Naive thymus-derived CD4-positive, alpha-beta T cell (primary cell): Measurements from ENCODE around the gene ABHD12B. TPM values are rescaled to one million over a fixed set of nuclear protein-coding genes. Genes with fewer than 3 reads are reported as not detected.

ENCODE experiments used
- ATAC-seq: fragments of 150-1000 bp; cut with Tn5 transposase; 2 replicates; pipeline ENCODE4 v1.10.0; 2021; ENCODE audit warnings: mild to moderate bottlenecking, moderate library complexity
- CTCF ChIA-PET: fragments of 350-600 bp; sonication (Branson Sonifier 250); formaldehyde crosslinking; loops from one replicate; lab custom pipeline; 2021; ENCODE audit warnings: antibody characterized with exemption; lab: Charles Lee
- POLR2A ChIA-PET: fragments of 350-600 bp; sonication (Branson Sonifier 250); formaldehyde crosslinking; loops from one replicate; lab custom pipeline; 2021; ENCODE audit warnings: antibody characterized with exemption, inconsistent platforms; lab: Charles Lee
- DNase-seq, 9 donors: peaks; one replicate each; pipeline versions ENCODE4 v3.0.0 to v3.0.0-alpha.2; 2020 to 2022; ENCODE audit warnings: mixed read lengths in 1 of 9
- H3K27ac ChIP-seq: one replicate; pipeline ENCODE4 v1.7.0; 2013; ENCODE audit warnings: mild to moderate bottlenecking, low read depth, low read length, moderate library complexity
- H3K27me3 ChIP-seq, 2 donors: one replicate each; pipeline ENCODE4 v1.7.0; 2013; ENCODE audit warnings: low read length in 2 of 2, mild to moderate bottlenecking in 2 of 2, moderate library complexity in 2 of 2; ENCODE audit not compliant: control insufficient read depth in 2 of 2, insufficient read depth in 2 of 2
- H3K36me3 ChIP-seq, 3 experiments: 1 replicate in 2 of 3; 2 replicates in 1 of 3; pipeline ENCODE4 v1.7.0; 2013; ENCODE audit warnings: low read length in 3 of 3, mild to moderate bottlenecking in 3 of 3, moderate library complexity in 1 of 3; ENCODE audit not compliant: insufficient read depth in 3 of 3, control insufficient read depth in 2 of 3
- H3K4me1 ChIP-seq, 2 donors: one replicate each; pipeline ENCODE4 v1.7.0; 2013; ENCODE audit warnings: low read length in 2 of 2, mild to moderate bottlenecking in 2 of 2, moderate library complexity in 1 of 2; ENCODE audit not compliant: control insufficient read depth in 2 of 2, insufficient read depth in 2 of 2
- H3K4me3 ChIP-seq: 2 replicates; pipeline ENCODE4 v1.7.0; 2013; ENCODE audit warnings: mild to moderate bottlenecking, low read length
- H3K9me3 ChIP-seq, 3 experiments: 1 replicate in 2 of 3; 2 replicates in 1 of 3; pipeline ENCODE4 v1.7.0; 2013; ENCODE audit warnings: low read length in 3 of 3; ENCODE audit not compliant: control insufficient read depth in 2 of 3
- H3K27ac Mint-ChIP-seq, 9 donors: one replicate each; pipeline ENCODE4 v1.8.0; 2020 to 2022; ENCODE audit warnings: mixed read lengths in 9 of 9, mild to moderate bottlenecking in 8 of 9, moderate library complexity in 5 of 9, inconsistent platforms in 2 of 9
- H3K27me3 Mint-ChIP-seq, 5 donors: one replicate each; pipeline ENCODE4 v1.8.0; 2021 to 2022; ENCODE audit warnings: mixed read lengths in 5 of 5, mild to moderate bottlenecking in 1 of 5
- H3K36me3 Mint-ChIP-seq, 5 donors: one replicate each; pipeline ENCODE4 v1.8.0; 2020 to 2022; ENCODE audit warnings: mixed read lengths in 5 of 5, mild to moderate bottlenecking in 3 of 5, inconsistent platforms in 1 of 5
- H3K4me1 Mint-ChIP-seq, 7 donors: one replicate each; pipeline ENCODE4 v1.8.0; 2020 to 2022; ENCODE audit warnings: mixed read lengths in 7 of 7, mild to moderate bottlenecking in 3 of 7, inconsistent platforms in 1 of 7
- H3K4me3 Mint-ChIP-seq, 10 donors: one replicate each; pipeline ENCODE4 v1.8.0; 2020 to 2022; ENCODE audit warnings: mild to moderate bottlenecking in 10 of 10, mixed read lengths in 10 of 10, moderate library complexity in 6 of 10, inconsistent platforms in 2 of 10
- H3K9me3 Mint-ChIP-seq, 11 donors: one replicate each; pipeline ENCODE4 v1.8.0; 2020 to 2022; ENCODE audit warnings: mixed read lengths in 11 of 11, mild to moderate bottlenecking in 4 of 11, inconsistent platforms in 1 of 11, moderate library complexity in 1 of 11
- intact Hi-C, 2 donors: fragments of 100-400 bp; cut with micrococcal nuclease; formaldehyde crosslinking; loops; one replicate each; pipeline ENCODE4 v1.15.1; 2023
- polyA plus RNA-seq, 2 donors: library from polyadenylated mRNA; unstranded; fragments of 300-500 nt; fragmentation: Illumina TruSeq; gene quantifications; one replicate each; pipeline ENCODE4 v1.2.3, GENCODE V29; 2021
- total RNA-seq, 6 experiments: library from RNA in 5 of 6; stranded (reverse) in 5 of 6; gene quantifications; 1 replicate in 5 of 6; 2 replicates in 1 of 6; pipeline ENCODE4 v1.2.3 and lab custom pipeline; 2021 to 2026

The ABHD12B gene
- total and polyA plus RNA-seq, 7 experiments from 2014 or later, result 0.37 TPM; not detected in 6

DNA sequence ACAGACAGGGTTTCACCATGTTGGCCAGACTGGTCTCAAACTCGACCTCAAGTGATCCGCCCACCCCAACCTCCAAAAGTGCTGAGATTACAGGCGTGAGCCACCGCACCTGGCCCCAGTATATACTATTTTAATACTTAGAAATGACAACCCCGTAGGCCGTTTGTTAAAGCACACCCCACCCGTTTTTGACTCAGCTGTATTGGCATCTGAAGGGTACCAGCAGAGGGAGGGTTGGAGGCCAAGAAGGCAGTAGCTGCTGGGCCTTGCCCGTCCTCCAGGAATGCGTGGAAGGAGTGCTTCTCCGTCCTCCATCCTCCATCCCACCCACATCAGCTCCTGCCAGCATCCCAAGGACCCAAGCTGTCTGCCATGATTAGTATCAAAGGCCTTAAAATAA lies 34.6 kb upstream of the ABHD12B start:
- ChIA-PET POLR2A (interaction anchor here (0.7 to 2.0 kb wide), 2 partner anchors 10 to 15 kb away, joined by 3 to 11 read pairs; no protein-coding TSS in a partner anchor), CTCF (no interaction called here)
- H3K27ac Mint-ChIP-seq, result peak overlapping the region in 2 of 9 donors; percentile 12 to 92

DNA sequence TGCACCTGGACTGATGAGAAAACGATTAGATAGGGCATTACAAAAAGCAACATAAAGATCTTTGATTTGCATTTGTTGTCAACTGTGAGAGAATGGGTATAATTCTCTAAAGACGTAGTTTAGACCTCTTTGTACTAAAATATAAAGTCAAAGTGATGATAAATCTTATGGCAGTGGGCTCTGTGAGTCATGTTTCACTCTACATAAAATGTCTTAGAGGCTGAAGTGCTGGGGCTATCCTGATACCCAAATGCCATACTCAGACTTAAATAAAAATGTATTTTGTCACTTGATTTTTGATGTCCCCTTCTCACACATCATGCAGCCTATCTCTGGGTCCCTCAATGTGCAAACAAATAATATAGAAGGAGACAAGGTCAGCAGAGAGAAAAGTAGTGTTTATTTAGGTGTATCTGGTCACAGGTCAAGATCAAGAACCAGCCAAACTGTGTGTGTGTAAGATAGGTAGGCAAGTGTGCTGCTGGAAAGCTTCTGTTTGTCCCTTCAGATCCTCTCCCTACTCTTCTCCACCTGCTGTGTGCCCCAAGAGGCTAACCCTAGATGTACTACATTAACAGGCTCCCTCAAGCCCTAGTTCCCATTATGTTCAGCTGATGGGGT lies 33.9 kb upstream of the ABHD12B start:
- H3K9me3 ChIP-seq, result no peaks in the 10 kb centered on the region
- no peaks in the 10 kb centered on the region for H3K27me3 ChIP-seq
- H3K27me3 Mint-ChIP-seq, result peaks cover 0 to 3% (median 0%) of the 10 kb centered on the region in 5 donors
- peak overlapping the region in 1 of 10 donors; percentile 26 for H3K4me3 Mint-ChIP-seq
- CTCF ChIA-PET, result interaction anchor here (1.7 kb wide), 1 partner anchor 22 kb away, joined by 7 read pairs; no protein-coding TSS in a partner anchor
- no peak overlapping the region for H3K4me3 ChIP-seq
- H3K36me3 Mint-ChIP-seq, result peaks cover 0 to 7% (median 0%) of the 10 kb centered on the region in 5 donors
- H3K27ac ChIP-seq, result no peak overlapping the region
- intact Hi-C loops, result loop anchor here (5.0 to 10.0 kb wide), 4 partner anchors 817 to 1216 kb away; partner anchors contain the start of genes FRMD6 (in 1 of the 2), MGAT2 (in 1 of the 2), RPL36AL (in 1 of the 2) and RTRAF (in 1 of the 2)
- DNase-seq (no peak), ATAC-seq (no peak)
- H3K9me3 Mint-ChIP-seq, result peaks cover 0 to 5% (median 0%) of the 10 kb centered on the region in 11 donors
- peaks cover 6 to 18% of the 10 kb centered on the region in 2 donors for H3K4me1 ChIP-seq
- H3K4me1 Mint-ChIP-seq, result peaks cover 15 to 46% (median 39%) of the 10 kb centered on the region in 7 donors
- peak overlapping the region in 2 of 9 donors; percentile 9 to 12 for H3K27ac Mint-ChIP-seq
- H3K36me3 ChIP-seq, result no peaks in the 10 kb centered on the region
- POLR2A ChIA-PET, result no interaction called here

More for the DNA sequence above, 34.6 kb upstream of the ABHD12B start:
- Histone ChIP-seq H3K4me3 (no peak overlapping the region), H3K4me1 (peaks cover 6 to 18% of the 10 kb centered on the region in 2 donors), H3K27ac (no peak overlapping the region), H3K9me3 (no peaks in the 10 kb centered on the region), H3K36me3 (no peaks in the 10 kb centered on the region), H3K27me3 (no peaks in the 10 kb centered on the region)
- peaks cover 21 to 52% (median 44%) of the 10 kb centered on the region in 7 donors for H3K4me1 Mint-ChIP-seq
- H3K27me3 Mint-ChIP-seq, result peaks cover 0 to 8% (median 0%) of the 10 kb centered on the region in 5 donors
- intact Hi-C loops, result loop anchor here (5.0 to 10.0 kb wide), 4 partner anchors 818 to 1215 kb away; partner anchors contain the start of genes FRMD6 (in 1 of the 2), MGAT2 (in 1 of the 2), RPL36AL (in 1 of the 2) and RTRAF (in 1 of the 2)
- peak overlapping the region in 1 of 10 donors; percentile 26 for H3K4me3 Mint-ChIP-seq
- ATAC-seq (no peak), DNase-seq (no peak)
- peaks cover 0 to 8% (median 0%) of the 10 kb centered on the region in 5 donors for H3K36me3 Mint-ChIP-seq
- peaks cover 0 to 5% (median 0%) of the 10 kb centered on the region in 11 donors for H3K9me3 Mint-ChIP-seq

DNA sequence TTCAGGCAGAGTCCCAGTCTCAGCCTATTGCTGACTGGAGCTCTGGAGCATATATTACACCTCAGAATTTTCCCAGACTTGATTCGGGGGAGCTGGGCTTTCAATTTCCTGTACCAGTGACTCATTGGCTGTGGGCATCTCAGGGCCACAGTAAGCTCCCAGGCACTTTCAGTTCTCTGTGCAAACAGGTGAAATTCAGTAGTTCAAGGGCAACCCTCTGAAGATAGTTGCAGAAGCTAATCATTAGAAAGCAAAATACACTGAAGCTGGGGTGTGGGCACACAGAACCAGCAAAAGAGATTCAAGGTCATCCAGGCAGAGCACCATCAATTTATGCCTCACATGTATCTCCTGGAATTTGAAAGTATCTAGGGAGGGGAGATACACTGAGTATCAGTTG lies 32.8 kb upstream of the ABHD12B start:
- intact Hi-C loops, result loop anchor here (5.0 to 10.0 kb wide), 4 partner anchors 816 to 1217 kb away; partner anchors contain the start of genes FRMD6 (in 1 of the 2), MGAT2 (in 1 of the 2), RPL36AL (in 1 of the 2) and RTRAF (in 1 of the 2)
- Mint-ChIP-seq H3K4me3 (no peak overlapping the region), H3K27me3 (peaks cover 0 to 2% (median 0%) of the 10 kb centered on the region in 5 donors), H3K27ac (no peak overlapping the region), H3K36me3 (peaks cover 0 to 7% (median 0%) of the 10 kb centered on the region in 5 donors), H3K4me1 (peaks cover 14 to 46% (median 36%) of the 10 kb centered on the region in 7 donors), H3K9me3 (peaks cover 0 to 5% (median 0%) of the 10 kb centered on the region in 11 donors)
- Histone ChIP-seq H3K4me3 (no peak overlapping the region), H3K27ac (no peak overlapping the region), H3K27me3 (no peaks in the 10 kb centered on the region), H3K36me3 (no peaks in the 10 kb centered on the region), H3K4me1 (peaks cover 6 to 17% of the 10 kb centered on the region in 2 donors), H3K9me3 (no peaks in the 10 kb centered on the region)
- ATAC-seq (no peak), DNase-seq (no peak)
- ChIA-PET CTCF (interaction anchor here (1.0 to 1.7 kb wide), 4 partner anchors 9 to 21 kb away, joined by 3 to 7 read pairs (median 4); no protein-coding TSS in a partner anchor), POLR2A (interaction anchor here (1.9 kb wide), 1 partner anchor 9 kb away, joined by 6 read pairs; no protein-coding TSS in a partner anchor)

DNA sequence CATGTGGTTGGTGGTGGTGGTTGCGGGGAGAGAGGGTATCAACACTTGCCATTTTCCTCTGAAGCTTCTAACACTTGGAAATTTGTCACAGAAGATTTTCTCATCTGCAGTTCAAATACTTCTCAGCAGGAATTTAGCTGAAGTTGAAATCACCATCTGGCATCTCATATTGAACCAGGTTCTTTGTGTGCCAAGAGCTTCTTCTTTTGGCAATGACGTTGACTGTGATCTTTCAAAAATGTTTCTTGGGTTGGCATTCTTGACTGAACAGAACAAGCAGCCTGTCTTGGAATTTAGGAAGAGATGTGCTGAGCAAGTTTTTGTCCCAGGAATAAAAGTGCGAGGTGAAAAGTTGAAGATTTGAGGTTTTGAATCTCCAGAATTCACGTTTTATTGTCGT lies 32.2 kb upstream of the ABHD12B start:
- H3K4me3 ChIP-seq, result no peak overlapping the region
- ChIA-PET CTCF (interaction anchor here (1.0 to 1.7 kb wide), 4 partner anchors 10 to 21 kb away, joined by 3 to 7 read pairs (median 4); no protein-coding TSS in a partner anchor), POLR2A (interaction anchor here (1.7 to 1.9 kb wide), 2 partner anchors 10 to 54 kb away, joined by 4 to 6 read pairs; no protein-coding TSS in a partner anchor)

DNA sequence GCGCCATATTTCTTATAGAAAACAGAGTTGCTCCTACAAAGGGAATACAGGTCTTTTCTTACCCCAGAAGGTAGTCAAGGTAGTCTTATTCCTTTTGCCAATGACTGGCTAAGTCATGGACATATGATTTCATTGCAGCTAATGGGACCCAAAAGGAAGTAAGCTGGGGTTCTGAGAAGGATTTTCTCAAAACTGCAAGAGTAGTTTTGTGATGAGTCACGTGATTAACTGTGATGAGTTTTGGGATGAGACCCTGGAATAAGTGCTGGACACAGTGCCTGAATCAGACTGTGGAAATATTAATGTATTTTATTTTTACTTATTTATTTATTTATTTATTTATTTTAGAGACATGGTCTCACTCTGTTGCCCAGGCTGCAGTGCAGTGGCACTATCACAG lies 27.5 kb upstream of the ABHD12B start:
- Mint-ChIP-seq H3K4me1 (peaks cover 0 to 14% (median 10%) of the 10 kb centered on the region in 7 donors), H3K4me3 (no peak overlapping the region), H3K9me3 (peaks cover 0 to 5% (median 0%) of the 10 kb centered on the region in 11 donors), H3K27ac (no peak overlapping the region), H3K27me3 (peaks cover 0 to 15% (median 0%) of the 10 kb centered on the region in 5 donors), H3K36me3 (peaks cover 0 to 2% (median 0%) of the 10 kb centered on the region in 5 donors)
- ATAC-seq (no peak), DNase-seq (no peak)
- Histone ChIP-seq H3K4me3 (no peak overlapping the region), H3K9me3 (no peaks in the 10 kb centered on the region), H3K4me1 (no peaks in the 10 kb centered on the region), H3K36me3 (no peaks in the 10 kb centered on the region), H3K27me3 (no peaks in the 10 kb centered on the region), H3K27ac (no peak overlapping the region)
- intact Hi-C loops, result no loop called here
- ChIA-PET CTCF (no interaction called here), POLR2A (no interaction called here)

More for the DNA sequence above, 32.2 kb upstream of the ABHD12B start:
- Histone ChIP-seq H3K27me3 (no peaks in the 10 kb centered on the region), H3K4me1 (peaks cover 6 to 11% of the 10 kb centered on the region in 2 donors), H3K27ac (no peak overlapping the region), H3K36me3 (no peaks in the 10 kb centered on the region), H3K9me3 (no peaks in the 10 kb centered on the region)
- H3K27me3 Mint-ChIP-seq, result peaks cover 0 to 2% (median 0%) of the 10 kb centered on the region in 5 donors
- H3K4me1 Mint-ChIP-seq, result peaks cover 13 to 40% (median 30%) of the 10 kb centered on the region in 7 donors
- ATAC-seq, result no peak
- H3K27ac Mint-ChIP-seq, result no peak overlapping the region
- peaks cover 0 to 5% (median 0%) of the 10 kb centered on the region in 11 donors for H3K9me3 Mint-ChIP-seq
- intact Hi-C loops, result loop anchor here (5.0 to 10.0 kb wide), 4 partner anchors 815 to 1217 kb away; partner anchors contain the start of genes FRMD6 (in 1 of the 2), MGAT2 (in 1 of the 2), RPL36AL (in 1 of the 2) and RTRAF (in 1 of the 2)
- no peak for DNase-seq
- H3K36me3 Mint-ChIP-seq, result peaks cover 0 to 7% (median 0%) of the 10 kb centered on the region in 5 donors
- H3K4me3 Mint-ChIP-seq, result no peak overlapping the region

DNA sequence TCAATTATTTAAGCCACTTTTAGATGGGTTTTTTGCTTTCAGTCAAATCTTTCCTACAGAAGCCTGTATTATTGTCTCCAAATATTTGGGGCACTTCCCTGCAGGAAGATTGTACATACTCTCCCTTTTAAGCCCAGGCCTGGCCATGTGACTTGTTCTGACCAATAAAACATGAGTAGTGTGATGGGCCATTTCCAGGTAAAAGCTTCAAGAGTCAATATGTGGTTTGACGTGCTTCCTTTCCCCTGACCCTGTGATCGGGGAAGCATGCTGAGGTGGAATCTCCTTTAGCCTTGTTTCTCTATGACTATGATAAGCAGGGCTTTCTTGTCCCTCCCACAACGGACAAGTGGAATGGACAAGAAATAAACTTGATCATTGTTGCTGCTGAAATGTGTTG lies 26.7 kb upstream of the ABHD12B start:
- intact Hi-C loops, result no loop called here
- Histone ChIP-seq H3K27me3 (no peaks in the 10 kb centered on the region), H3K4me3 (no peak overlapping the region), H3K9me3 (no peaks in the 10 kb centered on the region), H3K27ac (no peak overlapping the region), H3K36me3 (no peaks in the 10 kb centered on the region), H3K4me1 (no peaks in the 10 kb centered on the region)
- H3K4me3 Mint-ChIP-seq, result no peak overlapping the region
- H3K27ac Mint-ChIP-seq, result no peak overlapping the region
- DNase-seq (no peak), ATAC-seq (no peak)
- H3K9me3 Mint-ChIP-seq, result peaks cover 0 to 5% (median 0%) of the 10 kb centered on the region in 11 donors
- H3K36me3 Mint-ChIP-seq, result peaks cover 0 to 2% (median 0%) of the 10 kb centered on the region in 5 donors
- H3K4me1 Mint-ChIP-seq, result peaks cover 0 to 14% (median 10%) of the 10 kb centered on the region in 7 donors
- POLR2A ChIA-PET, result no interaction called here
- peaks cover 0 to 15% (median 0%) of the 10 kb centered on the region in 5 donors for H3K27me3 Mint-ChIP-seq
- CTCF ChIA-PET, result no interaction called here
